GM18861 (cell line): ENCODE results near the gene IMPACT.
A peak's percentile ranks its signal among the peaks of the same experiment; 100 is the strongest.

Experiments used
- ATAC-seq: cut with Tn5 transposase; IDR thresholded peaks from one replicate; pipeline ENCODE4 v1.9.1; 2021; ENCODE audit not compliant: unreplicated experiment

The IMPACT gene

GRCh38 chr18:24426398-24427294 lies at the start of gene IMPACT:
Gene IMPACT (plus strand): TSS chr18:24426670. CDS start chr18:24426757, 87 bp downstream.
- peak; percentile 80 for ATAC-seq

- no peak for ATAC-seq
These were observed 47.9 kb upstream of the IMPACT start for GRCh38 chr18:24378598-24378997.

- ATAC-seq = no peak
These were observed 46.2 kb upstream of the IMPACT start for GRCh38 chr18:24380163-24380747.

- ATAC-seq = no peak
These were observed 45.3 kb upstream of the IMPACT start for GRCh38 chr18:24381126-24381525.

- ATAC-seq = no peak
These were observed 39.8 kb upstream of the IMPACT start for GRCh38 chr18:24386681-24387080.

GRCh38 chr18:24388957-24389356 lies 37.5 kb upstream of the IMPACT start:
- ATAC-seq = no peak

GRCh38 chr18:24395049-24395795 lies 31.2 kb upstream of the IMPACT start:
- no peak for ATAC-seq

- ATAC-seq = no peak
These were observed 30.3 kb upstream of the IMPACT start for GRCh38 chr18:24396082-24396633.

GRCh38 chr18:24397131-24397693 lies 29.3 kb upstream of the IMPACT start:
- no peak for ATAC-seq

GRCh38 chr18:24397694-24398368 lies 28.6 kb upstream of the IMPACT start, which contains the start of gene OSBPL1A:
Gene OSBPL1A (minus strand): TSS chr18:24397824. CDS start chr18:24377533, 20,291 bp downstream.
- ATAC-seq = no peak

- no peak for ATAC-seq
These were observed 27.9 kb upstream of the IMPACT start for GRCh38 chr18:24398540-24398939.

GRCh38 chr18:24400587-24400986 lies 25.9 kb upstream of the IMPACT start:
- ATAC-seq = no peak

GRCh38 chr18:24402209-24402785 lies 24.2 kb upstream of the IMPACT start:
- no peak for ATAC-seq

GRCh38 chr18:24403076-24403475 lies 23.4 kb upstream of the IMPACT start:
- ATAC-seq = no peak

- no peak for ATAC-seq
These were observed 21.9 kb upstream of the IMPACT start for GRCh38 chr18:24404591-24404990.

- no peak for ATAC-seq
These were observed 18.0 kb upstream of the IMPACT start for GRCh38 chr18:24408496-24408895.

GRCh38 chr18:24413148-24413547 lies 13.3 kb upstream of the IMPACT start:
- ATAC-seq = no peak

- ATAC-seq = no peak
These were observed 12.0 kb upstream of the IMPACT start for GRCh38 chr18:24414349-24415003.

- no peak for ATAC-seq
These were observed 9.0 kb upstream of the IMPACT start for GRCh38 chr18:24417480-24417879.
